CD4-positive, alpha-beta T cell treated with Interferon alpha-2 for 1 hour (primary cell): Measurements from ENCODE around the gene ARL9.

ENCODE experiments used
- DNase-seq, 2 donors: peaks; one replicate each; pipeline ENCODE4 v3.0.0-alpha.2; 2020 to 2022

The ARL9 gene

DNA sequence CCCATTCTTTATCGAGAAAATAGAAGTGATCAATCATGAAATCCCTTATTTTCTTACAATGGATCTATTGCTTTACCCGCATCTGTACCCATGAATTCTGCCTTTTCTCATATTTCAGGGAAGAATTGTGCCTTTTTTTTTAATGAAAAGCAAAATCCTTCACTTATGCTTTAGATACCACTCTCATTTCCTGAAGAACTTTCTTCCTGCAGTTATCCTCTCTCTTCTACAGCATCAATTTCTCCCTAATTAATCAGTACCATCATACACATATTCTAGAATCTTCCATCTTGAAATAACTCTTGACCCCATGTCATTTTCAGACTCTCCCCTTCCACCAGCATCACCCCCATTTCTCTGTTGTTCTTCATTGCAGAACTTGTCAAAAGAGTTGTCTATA is 26.6 kb downstream of the ARL9 start:
- DNase-seq, result no peak

DNA sequence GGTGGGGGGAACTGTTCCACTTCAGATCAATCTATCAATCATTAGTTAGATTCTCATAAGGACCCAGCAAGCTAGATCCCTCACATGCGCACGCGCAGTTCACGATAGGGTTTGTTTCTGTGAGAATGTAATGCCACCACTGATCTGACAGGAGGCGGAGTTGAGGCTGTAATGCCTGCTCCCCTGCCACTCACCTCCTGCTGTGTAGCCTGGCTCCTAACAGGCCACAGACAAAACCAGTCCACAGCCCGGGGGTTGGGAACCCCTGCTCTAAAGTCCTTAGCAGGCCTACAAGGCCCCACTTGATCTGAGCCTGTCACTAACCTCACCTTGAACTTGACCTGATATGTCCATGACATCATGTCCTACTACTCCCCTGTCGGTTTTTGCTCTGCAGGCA is 30.3 kb downstream of the ARL9 start:
- no peak for DNase-seq

- DNase-seq, result no peak
Measured at GRCh38 chr4:56537147-56537546, 31.6 kb downstream of the ARL9 start.

GRCh38 chr4:56540826-56541225 is 35.2 kb downstream of the ARL9 start:
- no peak for DNase-seq

DNA sequence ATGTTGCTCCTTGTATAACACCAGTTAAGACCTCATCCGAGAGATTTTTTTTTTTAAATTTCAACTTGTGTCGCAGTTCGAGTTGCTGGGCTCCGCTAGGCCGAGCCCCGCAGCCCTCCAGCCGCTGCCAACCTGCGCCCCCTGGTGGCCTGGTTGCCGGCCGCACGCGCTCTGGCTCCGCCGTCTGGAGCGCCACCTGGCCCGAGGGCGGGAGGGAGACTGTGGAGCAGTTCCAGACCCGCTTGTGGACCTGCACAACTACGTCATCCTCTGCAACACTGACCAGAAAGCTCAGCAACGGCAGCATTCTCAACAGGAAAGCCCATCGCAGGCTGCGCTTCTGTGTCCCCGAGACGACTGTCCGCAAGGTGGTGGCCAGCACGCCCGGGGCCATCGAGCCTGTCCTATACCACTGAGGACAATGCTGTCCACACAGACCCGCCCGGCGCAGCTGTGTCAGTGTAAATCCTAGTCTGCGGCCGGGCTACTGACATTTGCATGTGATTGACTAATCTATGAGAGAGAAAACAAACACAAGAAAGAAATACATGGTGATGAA is 39.1 kb downstream of the ARL9 start:
- DNase-seq, result peak; percentile 79 to 87

DNA sequence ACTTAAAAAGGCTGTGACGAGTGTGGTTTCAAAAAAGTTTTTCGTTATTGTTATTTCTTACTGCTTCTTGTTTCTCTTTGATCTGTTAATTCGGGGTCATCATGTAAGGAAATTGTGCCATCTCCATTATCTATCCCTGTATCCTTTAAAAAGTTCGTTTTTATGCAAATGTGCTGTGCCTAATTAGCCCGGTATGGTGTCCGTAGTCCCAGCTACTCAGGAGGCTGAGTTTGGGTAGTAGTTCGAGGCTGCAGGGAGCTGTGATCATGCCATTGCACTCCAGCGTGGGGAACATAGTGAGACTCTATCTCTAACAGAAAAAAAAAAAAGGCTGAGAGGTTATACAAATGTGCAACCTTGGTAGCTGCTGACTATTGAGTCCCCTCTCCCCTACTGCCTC is 45.1 kb downstream of the ARL9 start:
- no peak for DNase-seq

DNA sequence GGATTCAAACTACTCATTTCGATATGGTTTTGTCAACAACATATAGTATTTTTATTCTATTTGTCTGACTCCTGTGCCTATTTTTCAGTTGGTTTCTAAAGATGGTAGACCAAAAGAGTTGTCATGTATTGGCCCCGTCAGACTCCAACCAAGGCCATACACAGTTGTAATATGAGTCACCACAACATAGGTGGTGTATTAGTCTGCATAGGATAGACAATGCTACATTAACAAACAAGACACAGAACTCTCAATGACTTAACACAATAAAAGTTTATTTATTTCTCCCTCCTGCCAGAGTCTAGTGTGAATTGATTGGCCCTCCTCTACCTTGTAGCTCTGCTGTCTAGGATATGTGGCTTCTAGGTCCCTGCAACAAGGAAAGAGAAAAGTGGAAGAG is 45.9 kb downstream of the ARL9 start:
- DNase-seq, result no peak

DNA sequence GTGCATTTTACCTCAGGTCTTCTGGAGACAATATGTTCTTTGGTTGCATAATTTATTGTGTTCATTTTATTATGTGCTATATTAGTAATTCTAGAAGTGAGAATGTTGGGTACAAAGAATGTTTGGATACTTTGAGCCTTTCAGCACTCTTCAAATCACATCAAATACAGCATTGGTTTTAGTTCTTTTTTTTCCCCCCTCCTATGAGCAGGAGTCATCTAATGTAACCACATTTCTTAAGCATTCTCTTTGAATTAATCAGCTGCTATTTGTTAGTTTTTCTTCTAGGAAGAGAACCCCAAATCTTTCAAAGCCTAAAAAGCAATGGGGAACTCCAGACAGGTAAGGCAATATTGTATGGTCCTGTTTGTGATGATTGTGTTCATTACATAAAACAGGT is 46.7 kb downstream of the ARL9 start:
- no peak for DNase-seq

GRCh38 chr4:56570041-56570440 is 64.5 kb downstream of the ARL9 start:
- DNase-seq, result no peak
